Measurements from ENCODE around the gene SPATA9.

DNA sequence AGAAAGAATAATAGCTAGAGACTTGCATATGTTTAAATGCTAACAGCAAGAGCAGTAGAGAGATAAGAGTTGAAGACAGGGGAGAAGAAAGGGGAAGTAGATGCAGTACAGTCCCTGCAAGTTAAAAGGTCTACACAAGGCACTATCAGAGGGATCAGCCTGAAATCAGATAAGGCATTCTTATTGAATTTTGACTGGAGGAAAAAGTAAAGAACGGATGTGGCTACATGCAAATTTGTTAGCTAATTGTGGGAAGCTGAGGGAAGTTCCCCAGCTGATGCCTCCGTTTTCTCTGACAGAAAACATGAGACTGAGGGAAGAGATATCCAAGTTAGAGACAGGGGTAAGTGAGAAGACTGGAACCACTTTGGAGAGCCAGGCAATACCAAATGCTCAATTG lies 35.4 kb upstream of the SPATA9 start:
- TF ChIP-seq, protein P1, sequence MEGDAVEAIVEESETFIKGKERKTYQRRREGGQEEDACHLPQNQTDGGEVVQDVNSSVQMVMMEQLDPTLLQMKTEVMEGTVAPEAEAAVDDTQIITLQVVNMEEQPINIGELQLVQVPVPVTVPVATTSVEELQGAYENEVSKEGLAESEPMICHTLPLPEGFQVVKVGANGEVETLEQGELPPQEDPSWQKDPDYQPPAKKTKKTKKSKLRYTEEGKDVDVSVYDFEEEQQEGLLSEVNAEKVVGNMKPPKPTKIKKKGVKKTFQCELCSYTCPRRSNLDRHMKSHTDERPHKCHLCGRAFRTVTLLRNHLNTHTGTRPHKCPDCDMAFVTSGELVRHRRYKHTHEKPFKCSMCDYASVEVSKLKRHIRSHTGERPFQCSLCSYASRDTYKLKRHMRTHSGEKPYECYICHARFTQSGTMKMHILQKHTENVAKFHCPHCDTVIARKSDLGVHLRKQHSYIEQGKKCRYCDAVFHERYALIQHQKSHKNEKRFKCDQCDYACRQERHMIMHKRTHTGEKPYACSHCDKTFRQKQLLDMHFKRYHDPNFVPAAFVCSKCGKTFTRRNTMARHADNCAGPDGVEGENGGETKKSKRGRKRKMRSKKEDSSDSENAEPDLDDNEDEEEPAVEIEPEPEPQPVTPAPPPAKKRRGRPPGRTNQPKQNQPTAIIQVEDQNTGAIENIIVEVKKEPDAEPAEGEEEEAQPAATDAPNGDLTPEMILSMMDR (IDR thresholded peaks at IDR 0.05) = no peak
- no peak for TF ChIP-seq POLR2AphosphoS5 (IDR thresholded peaks at IDR 0.05)

All from sigmoid colon (tissue), 4 donors.